ENCODE results near the gene NKD2.

DNA sequence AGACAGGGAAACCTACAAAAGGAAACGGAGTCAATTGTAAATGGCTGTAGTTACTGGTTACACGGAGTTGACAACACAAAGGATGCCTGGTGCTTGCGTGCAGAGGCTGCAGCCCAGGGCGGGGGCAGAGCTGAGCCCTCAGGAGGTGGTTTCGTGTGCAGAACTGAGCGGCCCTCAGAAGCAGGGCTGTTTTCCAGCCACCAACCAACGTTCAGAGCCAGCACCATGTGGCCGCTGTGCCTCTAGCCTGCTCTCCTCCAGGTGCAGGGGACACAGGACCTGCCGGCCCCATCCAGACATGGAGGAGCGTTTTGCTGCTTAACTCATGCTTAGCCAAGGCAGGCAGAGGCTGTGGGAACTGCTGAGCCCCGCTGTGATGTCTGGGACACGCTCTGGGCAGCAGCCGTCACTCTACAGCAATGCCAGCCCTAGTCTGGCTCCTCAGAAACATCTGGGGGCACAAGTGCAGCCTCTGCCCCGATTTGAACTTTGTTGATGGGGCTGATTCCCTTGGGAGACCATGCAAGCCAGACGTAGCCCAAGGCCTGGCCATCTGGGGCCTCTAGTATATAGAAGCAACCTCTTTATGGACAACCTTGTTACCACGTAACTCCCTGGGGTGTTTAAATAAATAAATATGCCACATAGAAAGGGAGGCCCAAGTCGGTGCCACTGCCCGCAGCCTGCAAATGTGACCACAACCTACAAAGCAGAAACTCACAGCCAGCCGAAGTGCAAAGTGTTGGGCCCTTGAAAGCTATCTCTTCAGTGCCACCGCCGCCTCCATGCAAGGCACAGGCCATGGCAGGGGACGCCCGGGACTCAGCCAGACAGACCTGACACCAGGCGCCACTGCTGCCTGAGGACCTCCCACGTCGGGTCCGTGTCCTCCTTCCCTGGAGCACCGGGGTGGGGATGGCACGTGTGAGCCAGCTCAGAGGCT lies 42.1 kb downstream of the NKD2 start:
- no peak for TF ChIP-seq EZH2 (optimal IDR thresholded peaks at IDR 0.05; ENCODE audit: low read depth, low read length)
- TF ChIP-seq CTCF (IDR thresholded peaks at IDR 0.05; ENCODE audit: low read length), result no peak
- TF ChIP-seq EZH2phosphoT487 (IDR thresholded peaks at IDR 0.05; ENCODE audit: low read length), result no peak

Data from MM.1S (cell line).